GM18870 (cell line): ENCODE results near the gene DRC7.
A peak's percentile ranks its signal among the peaks of the same experiment; 100 is the strongest.

Experiments used
- ATAC-seq: cut with Tn5 transposase; IDR thresholded peaks from one replicate; pipeline ENCODE4 v1.9.1; 2021; ENCODE audit warnings: moderate library complexity; ENCODE audit not compliant: unreplicated experiment

DRC7 gene

DNA sequence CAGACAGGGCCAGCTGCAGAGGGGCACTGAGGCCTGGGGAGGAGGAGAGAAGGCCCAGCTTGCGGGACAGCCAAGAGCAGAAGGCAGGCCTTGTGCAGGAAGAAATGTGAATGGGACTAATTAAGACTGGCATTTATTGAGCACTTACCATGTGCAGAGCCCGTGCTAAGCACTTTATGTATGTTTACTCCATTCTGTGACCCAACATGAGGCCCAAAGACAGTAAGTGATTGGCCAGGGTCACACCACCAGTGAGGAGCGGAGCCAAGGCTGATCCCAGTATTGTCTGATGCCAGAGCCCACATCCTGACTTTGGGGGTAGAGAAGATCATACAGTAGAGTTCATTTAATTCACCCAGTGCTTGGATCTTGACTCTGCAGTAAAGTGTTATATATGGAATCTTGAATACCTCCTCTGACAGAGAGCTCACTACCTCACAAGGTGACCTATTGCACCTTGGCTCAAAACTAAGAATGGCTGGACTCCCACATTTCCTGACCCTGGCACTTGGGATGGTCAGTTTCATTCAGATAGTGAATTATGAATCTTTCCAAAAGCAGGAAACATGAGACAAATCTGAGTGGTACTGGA lies 54.6 kb downstream of the DRC7 start:
- no peak for ATAC-seq

DNA sequence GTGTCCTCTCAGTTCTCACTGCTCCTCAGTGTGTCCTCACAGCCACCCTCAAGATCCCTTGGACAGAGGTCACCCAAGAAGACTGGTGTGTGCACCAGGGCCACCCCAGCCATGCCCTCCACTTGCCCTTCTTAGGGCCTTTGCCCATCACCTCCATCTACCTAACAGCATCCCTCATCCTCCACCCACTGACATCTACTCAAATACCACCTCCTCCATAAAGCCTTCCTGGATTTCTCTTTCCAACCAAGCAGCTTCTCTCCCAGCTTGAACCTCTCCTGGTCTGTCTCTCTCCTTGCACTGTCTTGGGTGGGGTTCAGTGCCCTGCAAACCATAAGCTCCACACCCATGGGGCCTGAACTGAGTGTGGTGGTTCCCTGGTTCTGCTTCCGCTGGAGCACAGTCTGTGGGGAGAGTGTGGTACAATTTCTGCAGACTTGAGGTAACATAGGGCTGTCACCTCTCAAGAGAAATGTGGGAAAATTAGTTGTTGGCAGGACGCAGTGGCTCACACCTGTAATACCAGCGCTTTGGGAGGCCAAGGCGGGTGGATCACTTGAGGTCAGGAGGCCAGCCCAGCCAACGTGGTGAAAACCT lies 55.3 kb downstream of the DRC7 start:
- ATAC-seq, result no peak

DNA sequence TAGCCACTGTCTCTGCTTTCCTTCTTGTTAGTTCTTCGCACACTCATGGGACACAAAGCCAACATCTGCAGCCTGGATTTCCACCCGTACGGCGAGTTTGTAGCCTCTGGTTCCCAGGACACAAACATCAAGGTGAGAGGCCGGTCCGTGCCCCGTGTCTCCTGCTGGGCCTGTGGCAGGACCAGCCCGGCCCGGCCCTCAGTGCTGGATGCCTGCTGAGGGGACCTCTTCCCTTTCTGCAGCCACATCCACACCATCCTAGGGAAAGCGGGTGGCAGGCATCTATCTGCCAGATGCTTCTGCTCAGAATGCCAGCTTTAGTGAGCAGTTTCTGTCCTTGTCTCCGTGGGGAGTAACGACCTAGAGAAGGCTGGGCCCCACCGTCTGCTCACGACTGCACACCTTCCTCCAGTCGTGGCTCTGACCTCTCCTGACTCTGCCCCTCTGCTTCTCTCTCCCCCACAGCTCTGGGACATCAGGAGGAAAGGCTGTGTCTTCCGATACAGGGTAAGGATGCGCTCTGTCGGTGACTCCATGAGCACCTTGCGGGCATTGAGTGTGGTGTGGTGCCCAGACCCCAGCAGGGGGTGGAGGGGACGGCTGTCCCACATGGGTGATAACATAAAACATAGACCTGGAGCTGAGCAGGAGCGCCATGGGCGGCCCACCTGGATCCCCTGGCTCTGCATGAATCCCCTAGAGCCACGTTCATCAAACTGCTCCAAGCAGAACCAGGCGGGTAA lies 56.4 kb downstream of the DRC7 start:
- no peak for ATAC-seq

DNA sequence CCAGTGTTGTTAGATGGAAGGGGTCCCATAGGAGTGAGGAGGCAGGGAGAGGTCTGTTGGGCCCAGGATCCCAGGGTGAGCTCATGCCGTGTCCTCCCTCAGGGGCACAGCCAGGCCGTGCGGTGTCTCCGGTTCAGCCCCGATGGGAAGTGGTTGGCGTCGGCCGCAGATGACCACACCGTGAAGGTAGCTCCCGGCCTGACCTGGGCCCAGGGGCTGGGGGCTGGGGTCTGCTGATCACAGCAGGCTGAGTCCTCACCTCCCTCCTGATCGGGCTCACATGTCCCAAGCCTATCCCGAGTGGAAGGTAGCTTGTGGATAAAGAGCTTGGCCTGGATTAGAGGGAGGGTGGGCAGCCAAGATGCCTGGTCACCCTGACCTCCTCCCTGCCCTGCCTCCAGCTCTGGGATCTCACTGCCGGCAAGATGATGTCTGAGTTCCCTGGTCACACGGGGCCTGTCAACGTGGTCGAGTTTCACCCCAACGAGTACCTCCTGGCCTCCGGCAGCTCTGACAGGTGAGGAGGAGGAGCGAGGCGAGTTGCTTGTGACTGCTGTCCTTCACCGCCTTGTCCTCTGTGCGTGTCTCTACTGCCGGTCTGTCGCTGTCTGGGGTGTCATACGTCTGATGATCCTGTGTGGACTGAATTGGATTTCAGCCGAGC lies 57.1 kb downstream of the DRC7 start:
- ATAC-seq, result no peak

DNA sequence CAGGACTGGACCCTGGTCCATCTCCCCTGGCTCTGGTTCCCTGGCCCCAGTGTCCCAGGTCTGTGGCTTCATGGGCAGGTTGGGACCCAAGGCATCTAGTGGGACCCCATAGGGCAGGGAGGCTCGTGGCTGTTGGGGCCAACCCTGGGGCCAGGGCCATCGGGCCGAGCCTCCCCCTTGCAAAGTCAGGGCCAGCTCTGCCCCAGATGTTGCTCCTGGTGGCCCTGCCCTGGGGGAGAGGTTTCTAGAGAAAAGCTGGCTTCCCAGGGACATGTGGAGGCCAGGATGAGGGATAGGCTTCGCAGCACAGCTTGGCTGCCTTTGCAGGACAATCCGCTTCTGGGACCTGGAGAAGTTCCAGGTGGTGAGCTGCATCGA lies 57.6 kb downstream of the DRC7 start:
- no peak for ATAC-seq

DNA sequence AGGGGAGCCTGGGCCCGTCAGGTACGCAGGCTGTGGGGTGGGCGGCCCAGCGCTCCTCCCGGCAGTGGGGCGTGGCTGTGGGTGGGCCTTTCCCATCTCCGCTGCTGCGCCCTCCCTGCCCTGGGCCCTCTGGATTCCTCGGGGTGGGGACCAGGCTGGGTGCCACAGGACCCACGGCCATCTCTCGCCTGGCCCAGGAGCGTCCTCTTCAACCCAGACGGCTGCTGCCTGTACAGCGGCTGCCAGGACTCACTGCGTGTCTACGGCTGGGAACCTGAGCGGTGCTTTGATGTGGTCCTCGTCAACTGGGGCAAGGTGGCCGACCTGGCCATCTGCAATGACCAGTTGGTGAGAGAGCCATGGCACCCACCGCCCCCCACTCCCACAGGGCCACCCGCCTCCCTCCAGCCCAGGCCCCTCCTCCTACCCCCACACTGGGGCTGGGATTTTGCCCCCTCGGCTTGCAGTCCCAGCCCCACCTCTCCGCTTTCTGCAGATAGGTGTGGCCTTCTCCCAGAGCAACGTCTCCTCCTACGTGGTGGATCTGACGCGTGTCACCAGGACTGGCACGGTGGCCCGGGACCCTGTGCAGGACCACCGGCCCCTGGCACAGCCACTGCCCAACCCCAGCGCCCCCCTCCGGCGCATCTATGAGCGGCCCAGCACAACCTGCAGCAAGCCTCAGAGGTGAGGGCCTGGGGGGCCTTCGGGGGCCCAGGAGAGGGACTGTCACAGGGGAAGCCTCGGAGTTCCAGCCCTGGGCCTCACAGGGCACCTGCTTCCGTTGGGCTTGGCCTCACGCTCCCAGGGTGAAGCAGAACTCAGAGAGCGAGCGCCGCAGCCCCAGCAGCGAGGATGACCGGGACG lies 58.2 kb downstream of the DRC7 start:
- no peak for ATAC-seq

DNA sequence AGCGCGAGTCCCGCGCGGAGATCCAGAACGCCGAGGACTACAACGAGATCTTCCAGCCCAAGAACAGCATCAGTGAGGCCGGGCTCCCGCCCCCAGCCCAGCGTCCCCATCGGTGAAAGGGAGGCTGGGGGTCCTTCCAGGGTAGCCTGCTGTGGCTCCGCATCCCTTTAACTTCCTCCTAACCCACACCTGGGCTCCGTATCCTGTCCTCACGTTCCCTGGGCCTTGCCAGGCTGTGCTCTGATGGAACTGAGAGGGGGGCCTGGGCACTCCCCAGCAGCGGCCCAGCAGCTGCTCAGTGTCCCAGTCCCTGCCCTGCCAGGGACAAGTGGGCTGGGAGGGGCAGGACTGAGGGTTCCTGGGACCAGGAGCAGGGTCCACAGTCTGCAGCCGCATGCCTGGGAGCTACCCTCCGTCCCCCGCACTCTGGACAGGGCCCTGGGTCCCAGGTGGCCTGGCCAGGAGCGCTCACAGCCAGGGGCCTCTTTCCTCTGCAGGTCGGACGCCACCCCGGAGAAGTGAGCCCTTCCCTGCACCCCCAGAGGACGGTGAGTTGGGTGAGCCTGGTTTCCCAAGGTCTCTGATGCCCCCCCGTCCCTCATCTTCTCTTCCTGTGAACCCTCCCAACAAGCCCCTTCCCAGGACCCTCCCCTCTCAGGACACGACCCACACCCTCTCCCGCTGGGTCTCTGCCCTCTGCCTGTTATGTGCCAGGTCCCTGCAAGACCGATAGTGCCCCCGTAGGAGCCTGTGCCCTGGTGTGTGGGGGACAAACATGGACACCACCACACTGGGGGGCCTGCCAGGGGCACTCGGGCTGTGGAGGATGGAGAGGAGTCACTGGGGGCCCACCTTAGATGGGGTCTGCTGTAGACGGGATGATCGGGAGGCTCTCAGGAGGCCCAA lies 59.1 kb downstream of the DRC7 start:
- ATAC-seq, result no peak

DNA sequence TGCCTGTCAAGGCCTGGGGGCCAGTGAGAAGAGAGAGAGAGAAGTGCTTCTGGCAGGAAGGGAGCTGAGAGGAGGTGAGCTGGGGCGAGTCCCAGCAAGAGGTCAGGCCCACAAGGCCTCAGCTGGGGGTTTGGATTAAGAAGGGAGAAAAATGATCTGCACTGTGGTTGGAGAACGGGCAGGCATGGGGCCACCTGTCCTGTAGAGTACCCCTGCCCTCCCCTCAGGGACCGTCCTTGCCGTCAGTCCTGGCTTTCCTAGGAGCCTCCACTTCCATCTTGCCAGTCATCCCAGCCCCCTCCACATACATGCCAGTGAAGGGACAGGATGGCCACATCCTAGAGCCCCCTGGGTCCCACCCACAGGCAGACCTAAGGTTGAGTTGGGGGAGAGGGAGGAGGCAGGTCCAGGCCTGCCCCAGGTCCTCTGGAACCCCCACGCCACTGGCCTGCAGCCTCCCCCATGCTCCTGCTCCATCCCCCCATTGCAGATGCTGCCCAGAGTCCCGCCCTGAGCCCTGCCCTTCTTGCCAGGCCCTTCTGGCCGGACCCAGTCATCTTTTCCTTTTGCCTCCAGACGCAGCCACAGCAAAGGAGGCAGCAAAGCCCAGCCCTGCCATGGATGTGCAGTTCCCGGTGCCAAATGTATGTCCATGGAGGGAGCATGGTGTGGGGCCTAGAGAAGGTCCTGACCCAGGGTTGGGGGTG lies 59.9 kb downstream of the DRC7 start:
- no peak for ATAC-seq

DNA sequence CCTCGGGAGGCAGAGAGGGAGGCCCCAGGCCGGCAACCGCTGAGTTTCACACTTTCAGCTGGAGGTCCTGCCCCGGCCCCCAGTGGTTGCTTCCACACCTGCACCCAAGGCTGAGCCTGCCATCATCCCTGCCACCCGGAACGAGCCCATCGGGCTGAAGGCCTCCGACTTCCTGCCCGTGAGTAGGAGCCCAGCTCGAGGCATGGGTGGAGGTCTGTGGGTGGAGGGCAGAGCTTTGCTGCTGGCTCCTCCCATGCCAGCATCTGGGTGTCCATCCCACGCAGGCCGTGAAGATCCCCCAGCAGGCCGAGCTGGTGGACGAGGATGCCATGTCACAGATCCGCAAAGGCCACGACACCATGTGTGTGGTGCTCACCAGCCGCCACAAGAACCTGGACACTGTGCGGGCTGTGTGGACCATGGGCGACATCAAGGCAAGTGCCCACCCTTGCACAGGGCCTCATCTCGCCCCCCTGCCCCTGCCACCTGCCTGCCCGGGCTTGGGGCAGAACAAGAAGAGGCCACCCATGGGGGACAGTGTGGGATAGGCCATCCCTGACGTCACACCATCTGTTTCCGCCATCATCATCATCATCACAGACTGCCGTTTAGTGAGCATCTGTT lies 60.6 kb downstream of the DRC7 start:
- ATAC-seq, result no peak

DNA sequence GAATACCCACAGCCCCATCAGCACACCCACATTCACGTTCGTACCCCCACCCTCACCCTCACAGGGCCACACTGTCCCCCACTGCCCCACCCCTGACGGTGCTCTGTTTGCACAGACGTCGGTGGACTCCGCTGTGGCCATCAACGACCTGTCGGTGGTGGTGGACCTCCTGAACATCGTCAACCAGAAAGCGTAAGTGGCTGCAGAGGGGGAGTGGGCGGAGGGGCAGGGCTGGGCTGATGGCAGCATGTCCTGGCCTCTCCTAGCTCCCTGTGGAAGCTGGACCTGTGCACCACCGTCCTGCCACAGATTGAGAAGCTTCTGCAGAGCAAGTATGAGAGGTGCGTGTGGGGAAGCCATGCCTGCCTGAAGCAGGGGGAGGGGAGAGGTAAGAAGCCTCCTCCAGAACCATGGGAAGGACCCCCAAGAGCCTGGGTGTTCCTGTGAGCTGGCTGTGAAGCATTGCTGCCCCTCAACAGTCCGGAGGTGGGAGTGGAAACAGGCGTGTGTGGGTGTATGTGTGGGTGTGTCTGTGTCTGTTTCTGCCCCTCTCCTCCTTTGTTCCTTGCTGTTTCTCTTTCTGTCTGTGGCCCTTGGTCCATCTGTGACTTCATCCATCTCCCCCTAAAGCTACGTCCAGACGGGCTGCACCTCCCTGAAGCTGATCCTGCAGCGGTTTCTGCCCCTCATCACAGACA lies 61.3 kb downstream of the DRC7 start:
- ATAC-seq, result no peak

DNA sequence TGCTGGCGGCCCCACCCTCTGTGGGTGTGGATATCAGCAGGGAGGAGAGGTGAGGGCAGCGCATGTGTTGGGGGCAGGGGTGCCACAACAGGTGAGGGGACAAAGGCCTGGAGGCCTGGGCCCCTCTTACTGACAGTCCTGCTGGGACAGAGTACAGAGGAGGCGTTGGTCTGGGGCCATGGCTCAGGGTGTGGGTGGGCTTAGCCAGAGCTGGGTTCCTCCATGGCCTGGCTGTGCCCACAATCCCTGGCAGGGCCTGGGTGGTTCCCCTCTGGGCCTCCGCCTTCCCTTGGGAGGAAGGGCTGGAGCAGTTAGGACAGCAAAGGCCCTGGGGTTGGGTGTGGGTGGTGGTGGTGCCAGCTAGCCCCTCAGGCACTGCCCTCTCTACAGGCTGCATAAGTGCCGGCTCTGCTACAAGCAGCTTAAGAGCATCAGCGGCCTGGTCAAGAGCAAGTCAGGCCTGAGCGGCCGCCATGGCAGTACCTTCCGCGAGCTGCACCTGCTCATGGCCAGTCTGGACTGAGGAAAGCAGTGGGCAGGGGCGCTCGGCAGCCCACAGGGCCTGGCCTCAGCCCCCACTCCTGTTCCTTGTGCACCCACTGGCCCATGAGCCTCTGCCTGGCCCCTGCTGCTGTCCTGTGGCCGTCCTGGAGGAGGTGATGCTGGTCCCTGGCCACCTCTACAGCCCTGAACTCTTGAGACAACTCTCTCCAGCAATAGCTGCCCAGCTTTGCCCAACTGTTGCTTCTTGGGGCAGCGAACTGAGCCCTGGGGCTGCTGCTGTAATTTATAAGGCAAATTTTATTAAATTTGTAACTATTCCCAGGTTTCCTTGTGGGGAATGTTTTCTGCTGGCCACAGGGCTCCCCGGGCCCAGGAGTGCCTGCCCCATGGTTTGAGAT lies 62.1 kb downstream of the DRC7 start:
- ATAC-seq, result no peak

DNA sequence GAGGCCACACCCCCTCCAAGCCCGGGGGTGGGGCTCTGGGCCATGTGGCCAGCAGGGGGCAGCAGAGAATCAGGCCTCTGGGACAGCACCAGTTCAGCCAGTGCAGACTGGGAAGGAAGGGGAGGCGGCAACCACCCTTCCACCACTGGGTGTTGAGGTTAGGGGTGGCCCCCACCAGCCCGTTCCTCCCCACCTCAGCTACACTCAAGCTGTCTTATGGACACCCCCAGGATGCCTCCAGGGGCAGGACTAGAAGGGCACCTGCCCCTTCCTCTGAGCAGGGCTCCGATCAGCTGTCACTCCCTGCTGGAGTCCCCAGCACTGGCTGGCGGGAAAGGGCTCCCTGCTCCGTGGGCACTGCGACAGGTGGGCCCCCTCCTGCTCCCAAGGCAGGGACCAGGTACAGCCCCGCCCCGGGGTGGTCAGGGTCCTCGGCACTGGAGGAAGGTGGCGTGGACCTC lies 62.8 kb downstream of the DRC7 start:
- peak; percentile 67 for ATAC-seq

DNA sequence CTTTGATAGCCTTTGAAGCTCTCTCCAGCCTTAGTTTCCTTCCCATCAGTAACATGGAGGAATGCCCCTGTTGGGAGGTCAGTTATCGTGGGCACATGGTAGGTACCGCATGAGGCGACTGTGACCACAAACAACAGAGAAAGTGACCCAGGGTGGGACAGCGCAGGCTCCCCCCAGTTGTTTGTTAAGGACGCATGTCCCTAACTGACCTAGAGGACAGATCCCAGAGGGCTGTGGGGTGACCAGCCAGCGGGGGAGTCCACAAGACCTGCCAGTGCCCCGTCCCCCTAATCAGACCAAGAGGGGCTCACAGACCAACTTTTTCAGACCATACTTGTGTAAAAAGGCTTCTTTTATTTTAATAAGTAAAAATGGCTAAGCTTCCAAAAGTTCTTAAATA lies 63.3 kb downstream of the DRC7 start:
- ATAC-seq, result no peak

DNA sequence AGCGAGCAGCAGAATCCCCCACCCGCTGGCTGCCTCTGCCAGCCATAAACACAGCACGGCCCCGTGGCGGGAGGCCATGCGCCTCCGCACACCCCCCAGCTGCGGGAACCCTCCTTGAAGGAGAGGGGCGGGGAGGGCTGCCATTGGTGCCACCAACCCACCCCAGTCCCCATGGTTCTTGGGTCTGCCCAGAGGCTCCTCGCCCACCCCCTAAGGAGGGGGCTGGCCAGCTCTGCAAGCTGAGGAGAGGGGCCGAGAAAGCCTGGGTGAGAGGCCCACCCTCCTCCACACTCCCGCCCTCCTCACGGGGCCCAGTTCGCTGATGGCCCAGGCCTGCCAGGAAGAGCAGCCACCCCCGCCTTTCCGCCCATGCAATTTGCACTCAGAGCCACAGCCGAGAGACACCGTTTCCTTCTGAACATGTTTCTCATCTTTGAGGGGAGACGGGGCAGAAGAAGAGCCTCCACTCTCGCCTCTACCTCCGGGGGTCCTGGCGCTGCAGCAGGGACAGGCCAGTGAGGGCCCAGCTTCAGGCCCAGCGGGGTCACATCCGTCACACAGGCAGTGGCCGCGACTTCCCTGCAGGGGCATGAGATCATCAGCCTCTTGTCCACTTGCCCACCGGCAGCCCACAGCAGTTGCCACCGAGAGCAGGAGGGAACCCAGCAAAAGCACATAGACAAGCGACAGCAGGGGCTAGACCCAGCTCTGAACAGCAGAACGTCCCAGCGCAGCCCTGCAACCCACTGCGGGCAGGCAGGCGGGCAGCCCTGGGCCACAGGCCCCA lies 63.9 kb downstream of the DRC7 start:
- ATAC-seq, result no peak

DNA sequence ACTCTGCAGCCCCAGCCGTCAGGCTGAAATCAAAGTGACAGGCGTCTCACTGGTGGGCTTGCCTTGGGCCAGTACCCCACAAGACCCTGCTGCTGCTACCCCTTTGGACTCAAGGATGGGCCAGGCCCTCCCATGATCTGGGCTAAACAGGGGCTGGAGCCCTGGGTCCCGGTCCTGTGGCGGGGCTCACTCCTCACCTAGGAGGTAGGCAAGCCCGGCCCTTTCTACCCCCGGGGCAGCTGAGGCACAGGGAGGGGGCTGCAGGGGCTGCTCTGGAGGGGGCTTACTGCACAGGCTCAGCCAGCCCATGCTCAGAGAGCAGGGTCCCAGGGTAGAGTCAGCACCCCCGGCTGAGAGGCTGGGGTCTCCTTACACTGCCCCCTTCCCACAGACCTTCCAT lies 64.5 kb downstream of the DRC7 start:
- ATAC-seq, result no peak

DNA sequence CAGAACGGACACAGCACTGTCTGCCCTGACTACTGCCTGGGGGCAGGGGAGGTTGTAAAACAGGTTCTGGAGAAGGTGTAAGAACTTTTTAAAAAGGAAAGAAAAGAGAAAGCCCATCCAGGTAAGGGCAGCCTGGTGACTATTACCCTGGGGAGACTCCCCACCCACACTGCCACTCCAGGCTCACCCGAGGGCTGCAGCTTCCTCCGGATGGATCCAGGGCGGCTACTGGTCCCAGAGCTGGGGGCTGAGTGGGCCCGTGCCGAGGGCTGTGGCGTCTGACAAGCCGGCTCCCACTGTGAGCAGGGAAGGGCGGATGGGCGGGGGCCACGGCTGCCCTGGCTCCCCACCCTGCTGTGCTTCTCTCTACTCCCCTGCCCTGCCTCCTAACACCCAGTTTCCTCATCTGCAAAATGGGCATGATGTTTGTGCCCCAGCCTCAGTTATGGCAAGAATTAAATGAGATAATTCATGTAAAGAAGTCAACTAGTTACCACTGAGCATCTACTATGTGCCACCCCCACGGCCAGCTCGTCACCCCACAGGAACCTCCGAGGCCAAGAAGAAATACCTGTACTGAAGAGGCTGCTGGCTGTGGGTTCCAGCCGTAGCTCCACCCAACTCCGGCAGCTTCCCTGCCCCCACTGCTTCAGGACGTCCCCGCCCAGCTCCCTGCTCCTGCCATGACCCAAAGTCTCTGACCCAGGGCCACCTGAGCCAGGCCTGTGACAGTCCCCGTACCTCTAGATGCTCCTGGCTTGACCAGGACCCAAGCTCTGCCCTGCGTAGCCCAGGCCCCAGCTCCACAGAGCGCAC lies 65.1 kb downstream of the DRC7 start:
- no peak for ATAC-seq
